Activated CD4-positive, alpha-beta T cell treated with anti-CD3 and anti-CD28 coated beads, Interleukin-2, amount 50 U/mL, for 4 hours (primary cell): Measurements from ENCODE around the gene WDR4.
"Not testable (repeated sequence)": the region's sequence is repeated elsewhere in the genome, so short reads cannot be mapped to it uniquely, and the experiment has no call there.

Experiments
- DNase-seq, 2 experiments: peaks; one replicate each; pipeline ENCODE4 v3.0.0-alpha.2; 2020

Gene WDR4

GRCh38 chr21:42875811-42876210 lies 3.5 kb downstream of the WDR4 start:
- DNase-seq: not testable (repeated sequence)

- DNase-seq: no peak
Measured at GRCh38 chr21:42873096-42873495, 6.2 kb downstream of the WDR4 start.

GRCh38 chr21:42868196-42868595 lies 11.1 kb downstream of the WDR4 start:
- no peak for DNase-seq

DNA sequence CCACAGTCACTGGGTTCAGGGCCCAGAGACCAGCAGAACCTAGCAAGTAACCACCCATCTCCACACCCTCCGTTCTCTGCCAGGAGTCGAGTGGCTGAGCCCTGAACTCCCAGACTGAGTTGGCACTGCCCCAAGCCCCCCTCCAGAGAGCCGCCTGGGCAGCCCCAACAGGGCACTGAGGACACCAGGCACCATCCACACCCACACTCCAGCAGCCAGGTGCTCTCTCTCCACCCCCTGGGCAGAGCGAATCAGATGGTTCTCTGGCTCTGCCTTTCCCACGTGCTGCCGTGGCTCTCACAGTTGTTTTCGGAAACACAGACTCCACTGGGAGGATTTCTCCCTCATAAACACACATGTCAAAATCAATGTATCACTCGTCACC lies 13.6 kb downstream of the WDR4 start:
- DNase-seq: no peak

- no peak for DNase-seq
Measured at GRCh38 chr21:42864815-42865775, 14.2 kb downstream of the WDR4 start.

- DNase-seq: no peak
Measured at GRCh38 chr21:42864286-42864685, 15.1 kb downstream of the WDR4 start.

GRCh38 chr21:42863504-42863870 lies 15.9 kb downstream of the WDR4 start:
- no peak for DNase-seq

GRCh38 chr21:42862774-42863503 lies 16.4 kb downstream of the WDR4 start:
- no peak for DNase-seq

- DNase-seq: no peak
Measured at GRCh38 chr21:42861848-42862400, 17.4 kb downstream of the WDR4 start.

- DNase-seq: no peak
Measured at GRCh38 chr21:42861311-42861847, 18.0 kb downstream of the WDR4 start.

DNA sequence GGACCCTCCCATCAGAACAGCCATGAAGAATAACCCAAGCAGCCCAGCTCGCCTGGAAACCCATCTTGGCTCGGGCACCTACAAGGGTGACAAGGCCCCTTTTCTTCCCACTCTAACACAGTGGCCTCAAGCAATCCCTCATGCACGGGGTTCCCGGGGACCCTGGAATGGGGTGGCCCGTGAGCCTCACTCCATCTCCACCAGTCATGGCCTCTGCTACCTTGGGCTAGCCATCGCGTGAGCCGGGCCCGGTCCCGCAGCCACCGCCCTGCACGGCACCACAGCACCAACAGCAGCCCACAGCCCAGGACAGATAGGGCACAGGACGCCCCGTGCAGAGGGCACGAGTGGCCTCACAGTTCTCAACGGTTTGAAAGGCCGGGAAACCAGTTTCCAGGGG lies 19.0 kb downstream of the WDR4 start:
- DNase-seq: no peak

DNA sequence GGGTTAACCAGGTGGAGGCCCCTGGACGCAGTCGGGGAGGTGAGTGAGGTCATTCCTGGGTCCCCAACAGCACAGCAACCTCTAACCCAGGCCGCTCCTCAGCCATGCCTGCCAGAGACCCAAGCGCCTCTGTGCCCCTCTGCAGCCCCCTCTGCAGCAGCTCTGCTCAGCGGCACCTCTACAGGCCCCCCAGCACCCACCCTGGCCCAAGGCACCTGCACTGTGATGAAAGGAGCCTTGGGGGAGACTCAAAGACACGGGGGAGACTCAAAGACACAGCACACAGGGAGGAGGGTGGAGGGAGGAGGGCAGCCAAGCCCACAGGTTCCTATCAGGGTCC lies 19.5 kb downstream of the WDR4 start:
- no peak for DNase-seq

DNA sequence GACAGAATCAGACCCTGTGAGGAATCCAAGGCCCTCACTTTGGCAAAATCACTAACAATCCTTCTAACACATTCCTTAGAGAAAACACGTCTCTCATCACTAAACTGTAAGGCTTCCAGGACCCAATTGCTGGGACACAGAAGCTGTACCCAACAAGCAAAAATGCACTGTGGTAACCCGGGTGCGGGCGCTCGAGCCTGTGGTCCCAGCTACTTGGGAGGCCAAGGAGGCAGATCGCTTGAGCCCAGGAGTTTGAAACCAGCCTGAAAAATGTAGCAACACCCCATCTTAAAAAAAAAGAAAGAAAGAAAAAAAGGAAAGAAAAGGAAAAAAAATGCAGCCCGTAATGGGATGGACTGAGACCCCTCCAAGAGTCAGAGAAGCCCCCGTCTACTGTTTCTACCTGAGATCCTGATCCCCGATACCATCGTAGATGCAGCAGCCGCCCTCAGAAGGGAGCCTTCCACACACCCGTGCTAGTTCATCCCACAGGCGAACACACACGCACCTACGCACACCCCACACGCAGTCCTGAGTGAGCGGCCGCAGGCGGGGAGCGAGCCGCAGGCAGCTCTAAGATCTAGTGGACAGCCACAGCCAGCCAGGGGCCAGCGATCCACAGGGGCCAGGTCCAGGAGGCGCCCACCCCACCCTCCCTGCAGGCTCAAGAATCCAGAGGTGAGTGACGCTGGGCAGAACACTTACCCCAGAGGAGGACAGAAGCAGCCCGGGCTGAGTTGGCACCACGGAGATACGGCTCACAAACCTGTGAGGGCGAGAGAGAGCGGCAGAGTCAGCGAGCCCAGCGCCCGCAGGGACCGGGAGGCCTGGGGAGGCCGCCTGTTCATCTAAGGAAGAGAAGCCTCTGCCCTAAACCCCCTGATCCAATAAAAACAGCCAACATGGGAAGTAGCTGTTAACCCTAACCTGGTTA lies 20.1 kb downstream of the WDR4 start:
- no peak for DNase-seq

- DNase-seq: no peak
Measured at GRCh38 chr21:42858185-42858847, 21.0 kb downstream of the WDR4 start.

GRCh38 chr21:42857216-42857615 lies 22.1 kb downstream of the WDR4 start:
- no peak for DNase-seq

- no peak for DNase-seq
Measured at GRCh38 chr21:42855937-42856335, 23.4 kb downstream of the WDR4 start.

GRCh38 chr21:42855171-42855936 lies 24.0 kb downstream of the WDR4 start:
- no peak for DNase-seq

GRCh38 chr21:42854246-42855010 lies 24.9 kb downstream of the WDR4 start:
- DNase-seq: no peak

DNA sequence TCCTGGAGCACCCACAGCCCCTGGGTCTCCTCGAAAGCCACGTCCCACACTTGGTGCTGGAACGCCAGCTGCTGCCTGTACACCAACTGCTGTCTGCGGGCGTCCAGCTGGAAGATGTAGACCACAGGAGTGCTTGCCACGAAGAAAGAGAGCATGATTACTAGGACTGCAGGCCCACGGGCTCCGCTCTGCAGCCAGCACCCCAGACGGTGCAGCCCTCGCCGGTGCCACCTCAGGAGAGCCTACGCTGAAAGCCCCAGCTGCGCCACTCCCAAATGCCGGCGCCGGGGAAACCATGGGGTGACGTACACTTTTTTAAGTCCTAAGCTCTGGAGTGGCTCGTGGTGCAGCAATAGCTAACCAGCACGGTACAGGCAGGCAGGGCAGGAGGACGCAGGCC lies 25.7 kb downstream of the WDR4 start:
- DNase-seq: no peak

DNA sequence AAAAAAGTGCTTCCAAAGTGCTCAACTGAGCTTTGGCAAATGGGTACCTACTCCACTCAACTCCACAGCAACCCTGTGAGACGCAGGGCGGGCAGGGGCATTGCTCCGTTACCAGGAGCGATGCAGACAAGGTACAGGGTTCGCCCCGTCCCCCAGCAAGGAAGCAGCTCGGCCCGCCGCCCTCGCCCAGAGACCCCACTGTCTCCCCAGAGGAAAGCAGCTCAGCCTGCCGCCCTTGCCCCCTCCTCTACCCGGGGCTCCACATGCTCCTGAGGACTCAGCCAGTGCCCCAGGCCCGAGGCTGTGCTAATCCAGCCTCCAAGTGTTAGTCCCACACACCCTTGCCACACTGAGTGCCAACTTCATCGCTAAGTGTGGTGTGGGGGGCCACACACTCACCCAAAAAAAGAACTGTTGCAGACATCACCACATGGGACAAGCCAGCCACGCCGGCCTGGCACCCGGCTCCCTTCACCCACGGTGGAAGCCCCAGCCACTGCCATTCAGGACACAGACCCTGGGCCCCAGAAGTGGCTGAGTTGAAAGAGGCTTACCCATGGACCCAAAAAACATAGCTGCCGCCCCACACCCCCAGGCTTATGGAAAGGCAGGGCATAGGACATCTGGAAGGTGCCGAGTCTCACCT lies 26.3 kb downstream of the WDR4 start:
- DNase-seq: no peak
